HEK293 (cell line): Measurements from ENCODE around the gene WNT16.

ENCODE experiments used
- CTCF ChIA-PET: fragments of 350-600 bp; formaldehyde crosslinking; extraction: SDS; loops from one replicate; lab custom pipeline; 2021; ENCODE audit warnings: antibody characterized with exemption; lab: Yijun Ruan, JAX
- POLR2A ChIA-PET: fragments of 300-600 bp; formaldehyde crosslinking; extraction: SDS; loops from one replicate; lab custom pipeline; 2020; ENCODE audit warnings: antibody characterized with exemption, inconsistent platforms; lab: Yijun Ruan, JAX
- H3K27ac ChIP-seq: fragments of 200-500 bp; sonication (Bioruptor generic); 2 replicates; pipeline ENCODE4 v1.5.1; 2014; ENCODE audit warnings: low read depth, low read length, control low read depth, inconsistent platforms; ENCODE audit errors: extremely low read depth
- H3K36me3 ChIP-seq, 2 experiments: fragments of 200-500 bp in 1 of 2; sonication (Bioruptor generic) in 1 of 2; 1 replicate in 1 of 2; 2 replicates in 1 of 2; pipeline ENCODE4 v1.5.1; 2014 to 2017; ENCODE audit warnings: inconsistent platforms in 2 of 2, low read length in 2 of 2; ENCODE audit not compliant: control insufficient read depth in 2 of 2, insufficient read depth in 1 of 2
- H3K4me1 ChIP-seq: fragments of 200-500 bp; sonication (Bioruptor generic); 2 replicates; pipeline ENCODE4 v1.5.1; 2014; ENCODE audit warnings: mild to moderate bottlenecking, low read length, inconsistent platforms; ENCODE audit not compliant: control insufficient read depth, insufficient read depth
- H3K4me3 ChIP-seq: 2 replicates; pipeline ENCODE4 v1.5.1; 2011; ENCODE audit warnings: low read depth, mild to moderate bottlenecking, control low read depth, low read length, moderate library complexity
- H3K9me3 ChIP-seq: fragments of 200-500 bp; sonication (Bioruptor generic); 2 replicates; pipeline ENCODE4 v1.5.1; 2014; ENCODE audit warnings: low read depth, low read length, inconsistent platforms; ENCODE audit not compliant: control insufficient read depth, insufficient read depth
- GLIS1 ChIP-seq: fragments of 450-650 bp; formaldehyde crosslinking; IDR thresholded peaks from 2 replicates; pipeline ENCODE4 v1.5.1; 2016; ENCODE audit warnings: missing biosample characterization, missing genetic modification characterization
- PRDM1 ChIP-seq: fragments of 450-650 bp; formaldehyde crosslinking; IDR thresholded peaks from 2 replicates; pipeline ENCODE4; 2016; ENCODE audit warnings: missing biosample characterization, missing genetic modification characterization
- RBAK ChIP-seq: fragments of 450-650 bp; formaldehyde crosslinking; IDR thresholded peaks from 2 replicates; pipeline ENCODE4 v1.5.1; 2016; ENCODE audit warnings: missing biosample characterization, missing genetic modification characterization
- ZNF133 ChIP-seq: fragments of 450-650 bp; formaldehyde crosslinking; IDR thresholded peaks from 2 replicates; pipeline ENCODE4 v1.5.1; 2016; ENCODE audit warnings: missing biosample characterization, missing genetic modification characterization
- ZNF146 ChIP-seq: fragments of 450-650 bp; formaldehyde crosslinking; IDR thresholded peaks from 2 replicates; pipeline ENCODE4 v1.5.1; 2016; ENCODE audit warnings: missing biosample characterization, missing genetic modification characterization
- ZNF350 ChIP-seq: fragments of 450-650 bp; formaldehyde crosslinking; IDR thresholded peaks from 2 replicates; pipeline ENCODE4 v1.5.0; 2017; ENCODE audit warnings: missing biosample characterization, mild to moderate bottlenecking, missing genetic modification characterization
- ZNF433 ChIP-seq: fragments of 450-650 bp; formaldehyde crosslinking; IDR thresholded peaks from 2 replicates; pipeline ENCODE4 v1.5.1; 2016; ENCODE audit warnings: missing biosample characterization, missing genetic modification characterization, low read depth
- ZNF449 ChIP-seq: fragments of 450-650 bp; formaldehyde crosslinking; IDR thresholded peaks from 2 replicates; pipeline ENCODE4 v1.5.1; 2017; ENCODE audit warnings: missing biosample characterization, mild to moderate bottlenecking, missing genetic modification characterization, moderate library complexity
- ZNF544 ChIP-seq: fragments of 450-650 bp; formaldehyde crosslinking; IDR thresholded peaks from 2 replicates; pipeline ENCODE4 v1.5.0; 2017; ENCODE audit warnings: missing biosample characterization, missing genetic modification characterization
- ZNF624 ChIP-seq: fragments of 450-650 bp; formaldehyde crosslinking; IDR thresholded peaks from 2 replicates; pipeline ENCODE4 v1.5.1; 2017; ENCODE audit warnings: missing biosample characterization, missing genetic modification characterization
- ZNF664 ChIP-seq: fragments of 450-650 bp; formaldehyde crosslinking; IDR thresholded peaks from 2 replicates; pipeline ENCODE4 v1.5.1; 2016; ENCODE audit warnings: missing biosample characterization, missing genetic modification characterization
- ZNF792 ChIP-seq: fragments of 450-650 bp; formaldehyde crosslinking; IDR thresholded peaks from 2 replicates; pipeline ENCODE4 v1.5.1; 2016; ENCODE audit warnings: missing biosample characterization, missing genetic modification characterization
- ZSCAN16 ChIP-seq: fragments of 450-650 bp; formaldehyde crosslinking; IDR thresholded peaks from 2 replicates; pipeline ENCODE4 v1.5.1; 2016; ENCODE audit warnings: missing biosample characterization, missing genetic modification characterization
- TF ChIP-seq, protein P1 (sequence below): fragments of 450-650 bp; formaldehyde crosslinking; IDR thresholded peaks from 2 replicates; pipeline ENCODE4 v1.5.1; 2016; ENCODE audit warnings: missing biosample characterization, missing genetic modification characterization
- TF ChIP-seq, protein P2 (sequence below): fragments of 450-650 bp; formaldehyde crosslinking; IDR thresholded peaks from 2 replicates; pipeline ENCODE4 v1.5.1; 2016; ENCODE audit warnings: missing biosample characterization, missing genetic modification characterization
- TF ChIP-seq, protein P3 (sequence below): fragments of 450-650 bp; formaldehyde crosslinking; IDR thresholded peaks from 2 replicates; pipeline ENCODE4 v1.5.1; 2016; ENCODE audit warnings: missing biosample characterization, missing genetic modification characterization
- TF ChIP-seq, protein P4 (sequence below): fragments of 450-650 bp; formaldehyde crosslinking; IDR thresholded peaks from 2 replicates; pipeline ENCODE4 v1.5.1; 2017; ENCODE audit warnings: missing biosample characterization, missing genetic modification characterization

WNT16 gene

GRCh38 chr7:121302214-121302745 is 26.5 kb upstream of the WNT16 start (continued):
- TF ChIP-seq ZNF544 (tag by site-specific recombination) (no peak), ZNF350 (tag by site-specific recombination) (no peak), PRDM1 (no peak), ZSCAN16 (tag by site-specific recombination) (peak; percentile 80; the same call in 1 of the 2 replicates), ZNF133 (no peak), GLIS1 (tag by site-specific recombination) (no peak), ZNF624 (tag by site-specific recombination) (no peak)

GRCh38 chr7:121303422-121304101 is 25.2 kb upstream of the WNT16 start:
- Histone ChIP-seq H3K9me3 (no peaks in the 10 kb centered on the region), H3K4me1 (0 out of 2 replicates have a peak, but pooled peaks cover 2% of the 10 kb centered on the region)
- TF ChIP-seq, protein P1, sequence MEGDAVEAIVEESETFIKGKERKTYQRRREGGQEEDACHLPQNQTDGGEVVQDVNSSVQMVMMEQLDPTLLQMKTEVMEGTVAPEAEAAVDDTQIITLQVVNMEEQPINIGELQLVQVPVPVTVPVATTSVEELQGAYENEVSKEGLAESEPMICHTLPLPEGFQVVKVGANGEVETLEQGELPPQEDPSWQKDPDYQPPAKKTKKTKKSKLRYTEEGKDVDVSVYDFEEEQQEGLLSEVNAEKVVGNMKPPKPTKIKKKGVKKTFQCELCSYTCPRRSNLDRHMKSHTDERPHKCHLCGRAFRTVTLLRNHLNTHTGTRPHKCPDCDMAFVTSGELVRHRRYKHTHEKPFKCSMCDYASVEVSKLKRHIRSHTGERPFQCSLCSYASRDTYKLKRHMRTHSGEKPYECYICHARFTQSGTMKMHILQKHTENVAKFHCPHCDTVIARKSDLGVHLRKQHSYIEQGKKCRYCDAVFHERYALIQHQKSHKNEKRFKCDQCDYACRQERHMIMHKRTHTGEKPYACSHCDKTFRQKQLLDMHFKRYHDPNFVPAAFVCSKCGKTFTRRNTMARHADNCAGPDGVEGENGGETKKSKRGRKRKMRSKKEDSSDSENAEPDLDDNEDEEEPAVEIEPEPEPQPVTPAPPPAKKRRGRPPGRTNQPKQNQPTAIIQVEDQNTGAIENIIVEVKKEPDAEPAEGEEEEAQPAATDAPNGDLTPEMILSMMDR: peak; percentile 27; the same call in 1 of the 2 replicates
- TF ChIP-seq ZNF792 (tag by site-specific recombination) (no peak), ZNF433 (tag by site-specific recombination) (no peak), ZNF664 (tag by site-specific recombination) (peak; percentile 91)
- TF ChIP-seq, protein P2, sequence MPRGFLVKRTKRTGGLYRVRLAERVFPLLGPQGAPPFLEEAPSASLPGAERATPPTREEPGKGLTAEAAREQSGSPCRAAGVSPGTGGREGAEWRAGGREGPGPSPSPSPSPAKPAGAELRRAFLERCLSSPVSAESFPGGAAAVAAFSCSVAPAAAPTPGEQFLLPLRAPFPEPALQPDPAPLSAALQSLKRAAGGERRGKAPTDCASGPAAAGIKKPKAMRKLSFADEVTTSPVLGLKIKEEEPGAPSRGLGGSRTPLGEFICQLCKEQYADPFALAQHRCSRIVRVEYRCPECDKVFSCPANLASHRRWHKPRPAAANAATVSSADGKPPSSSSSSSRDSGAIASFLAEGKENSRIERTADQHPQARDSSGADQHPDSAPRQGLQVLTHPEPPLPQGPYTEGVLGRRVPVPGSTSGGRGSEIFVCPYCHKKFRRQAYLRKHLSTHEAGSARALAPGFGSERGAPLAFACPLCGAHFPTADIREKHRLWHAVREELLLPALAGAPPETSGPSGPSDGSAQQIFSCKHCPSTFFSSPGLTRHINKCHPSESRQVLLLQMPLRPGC: no peak
- TF ChIP-seq, all 188 proteins: peak for 2
- H3K27ac ChIP-seq: no peak overlapping the region
- H3K36me3 ChIP-seq: no peaks in the 10 kb centered on the region
- ChIA-PET POLR2A (no interaction called here), CTCF (no interaction called here)
- H3K4me3 ChIP-seq: no peak overlapping the region

GRCh38 chr7:121304102-121304658 is 24.6 kb upstream of the WNT16 start:
- 0 out of 2 replicates have a peak, but pooled peaks cover 2% of the 10 kb centered on the region for H3K4me1 ChIP-seq
- H3K9me3 ChIP-seq: no peaks in the 10 kb centered on the region
- CTCF ChIA-PET: no interaction called here
- POLR2A ChIA-PET: no interaction called here
- no peak overlapping the region for H3K27ac ChIP-seq
- H3K36me3 ChIP-seq: no peaks in the 10 kb centered on the region
- TF ChIP-seq, protein P3, sequence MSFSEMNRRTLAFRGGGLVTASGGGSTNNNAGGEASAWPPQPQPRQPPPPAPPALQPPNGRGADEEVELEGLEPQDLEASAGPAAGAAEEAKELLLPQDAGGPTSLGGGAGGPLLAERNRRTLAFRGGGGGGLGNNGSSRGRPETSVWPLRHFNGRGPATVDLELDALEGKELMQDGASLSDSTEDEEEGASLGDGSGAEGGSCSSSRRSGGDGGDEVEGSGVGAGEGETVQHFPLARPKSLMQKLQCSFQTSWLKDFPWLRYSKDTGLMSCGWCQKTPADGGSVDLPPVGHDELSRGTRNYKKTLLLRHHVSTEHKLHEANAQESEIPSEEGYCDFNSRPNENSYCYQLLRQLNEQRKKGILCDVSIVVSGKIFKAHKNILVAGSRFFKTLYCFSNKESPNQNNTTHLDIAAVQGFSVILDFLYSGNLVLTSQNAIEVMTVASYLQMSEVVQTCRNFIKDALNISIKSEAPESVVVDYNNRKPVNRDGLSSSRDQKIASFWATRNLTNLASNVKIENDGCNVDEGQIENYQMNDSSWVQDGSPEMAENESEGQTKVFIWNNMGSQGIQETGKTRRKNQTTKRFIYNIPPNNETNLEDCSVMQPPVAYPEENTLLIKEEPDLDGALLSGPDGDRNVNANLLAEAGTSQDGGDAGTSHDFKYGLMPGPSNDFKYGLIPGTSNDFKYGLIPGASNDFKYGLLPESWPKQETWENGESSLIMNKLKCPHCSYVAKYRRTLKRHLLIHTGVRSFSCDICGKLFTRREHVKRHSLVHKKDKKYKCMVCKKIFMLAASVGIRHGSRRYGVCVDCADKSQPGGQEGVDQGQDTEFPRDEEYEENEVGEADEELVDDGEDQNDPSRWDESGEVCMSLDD (tag by site-specific recombination): no peak
- TF ChIP-seq ZNF146 (tag by site-specific recombination) (no peak), RBAK (no peak), ZNF449 (tag by site-specific recombination) (no peak)
- TF ChIP-seq, protein P4, sequence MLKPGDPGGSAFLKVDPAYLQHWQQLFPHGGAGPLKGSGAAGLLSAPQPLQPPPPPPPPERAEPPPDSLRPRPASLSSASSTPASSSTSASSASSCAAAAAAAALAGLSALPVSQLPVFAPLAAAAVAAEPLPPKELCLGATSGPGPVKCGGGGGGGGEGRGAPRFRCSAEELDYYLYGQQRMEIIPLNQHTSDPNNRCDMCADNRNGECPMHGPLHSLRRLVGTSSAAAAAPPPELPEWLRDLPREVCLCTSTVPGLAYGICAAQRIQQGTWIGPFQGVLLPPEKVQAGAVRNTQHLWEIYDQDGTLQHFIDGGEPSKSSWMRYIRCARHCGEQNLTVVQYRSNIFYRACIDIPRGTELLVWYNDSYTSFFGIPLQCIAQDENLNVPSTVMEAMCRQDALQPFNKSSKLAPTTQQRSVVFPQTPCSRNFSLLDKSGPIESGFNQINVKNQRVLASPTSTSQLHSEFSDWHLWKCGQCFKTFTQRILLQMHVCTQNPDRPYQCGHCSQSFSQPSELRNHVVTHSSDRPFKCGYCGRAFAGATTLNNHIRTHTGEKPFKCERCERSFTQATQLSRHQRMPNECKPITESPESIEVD (tag by site-specific recombination): no peak
- TF ChIP-seq, all 188 proteins: peak for 0
- no peak overlapping the region for H3K4me3 ChIP-seq
